ENCODE results near the gene SNAP25.

The SNAP25 gene

DNA sequence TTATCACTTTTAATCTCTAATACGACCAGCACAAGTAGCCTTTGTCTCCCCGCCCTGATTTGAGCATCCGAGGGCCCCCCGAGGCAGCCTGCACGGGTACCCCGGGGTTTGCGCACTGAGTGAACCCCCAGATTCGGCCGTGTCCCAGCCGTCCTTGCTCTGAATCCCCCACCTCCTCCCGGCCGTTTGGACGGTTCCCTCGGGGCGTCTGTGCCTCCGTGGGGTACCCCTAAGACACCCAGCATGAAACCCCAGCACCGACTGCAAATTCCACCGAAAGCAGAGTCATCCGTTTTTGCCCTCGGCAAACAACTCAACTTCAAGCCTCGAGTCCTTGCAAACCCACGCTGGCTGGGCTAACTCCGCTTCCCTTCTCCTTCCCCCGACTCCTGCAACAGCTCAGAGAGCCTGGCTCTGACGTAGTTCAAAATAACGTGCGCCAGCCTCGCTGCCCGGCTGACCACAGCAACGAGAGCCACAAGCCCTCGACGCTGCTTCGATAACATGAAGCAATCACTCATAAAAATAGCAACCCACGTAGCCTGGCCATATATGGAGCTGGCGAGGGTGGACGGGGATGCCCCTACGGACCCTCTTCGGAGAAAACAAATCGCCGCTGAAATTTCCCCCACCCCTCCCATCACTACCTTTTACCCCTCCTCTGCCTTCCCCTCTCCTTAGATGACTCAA lies 764 bp upstream of the SNAP25 start:
- peak; percentile 72 for DNase-seq

DNA sequence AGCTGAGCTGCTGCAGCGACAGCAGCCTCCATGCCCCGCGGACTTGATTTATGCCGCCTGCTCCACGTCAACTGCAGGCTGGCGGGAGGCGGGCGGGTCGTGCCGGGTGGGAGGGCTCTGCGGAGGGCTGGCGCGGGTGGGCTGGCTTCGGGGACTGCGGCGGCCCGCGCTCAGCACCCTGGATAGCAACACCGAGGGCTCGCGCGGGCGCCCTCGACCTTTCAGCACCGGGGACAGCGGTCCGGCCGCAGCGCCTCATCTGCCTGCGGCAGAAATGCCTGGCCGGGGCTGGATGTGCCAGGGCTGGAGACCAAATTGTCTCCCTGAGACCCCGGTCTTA lies 792 bp downstream of the SNAP25 start:
- peak; percentile 92 for DNase-seq

DNA sequence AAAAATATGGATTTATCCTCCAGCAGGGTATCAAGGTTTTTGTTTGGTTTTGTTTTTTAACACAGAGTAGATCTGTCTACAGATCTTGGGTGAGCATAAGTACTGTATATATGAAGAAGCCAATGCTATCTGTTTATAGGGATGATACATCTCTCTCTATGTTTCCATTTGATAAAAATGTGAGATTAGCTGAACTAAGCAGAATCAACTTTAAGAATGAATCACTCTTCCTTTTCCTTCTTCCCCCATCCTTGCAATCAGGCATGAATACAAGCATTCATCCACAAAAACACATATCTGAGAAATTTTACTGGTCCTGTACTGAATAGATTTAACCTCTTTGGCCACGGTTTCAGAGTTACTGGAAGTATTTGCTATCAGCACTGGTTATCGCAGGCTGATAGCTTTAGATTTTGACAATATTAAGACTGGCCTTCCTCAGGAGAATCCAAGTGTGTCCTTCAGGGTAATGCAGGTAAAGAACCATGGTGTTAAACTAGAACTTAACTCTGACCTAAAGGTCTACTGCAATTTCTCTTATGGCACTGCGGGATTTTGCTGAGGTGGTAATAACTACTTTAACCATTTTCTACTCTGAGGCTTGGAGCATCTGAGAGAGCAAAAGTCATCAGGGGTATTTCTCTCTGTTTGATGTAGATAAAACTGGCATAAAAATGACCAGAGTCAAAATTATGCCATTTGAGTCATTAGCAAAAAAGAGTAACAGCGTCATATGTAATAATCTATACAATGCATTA lies 1.5 kb downstream of the SNAP25 start:
- no peak for DNase-seq

DNA sequence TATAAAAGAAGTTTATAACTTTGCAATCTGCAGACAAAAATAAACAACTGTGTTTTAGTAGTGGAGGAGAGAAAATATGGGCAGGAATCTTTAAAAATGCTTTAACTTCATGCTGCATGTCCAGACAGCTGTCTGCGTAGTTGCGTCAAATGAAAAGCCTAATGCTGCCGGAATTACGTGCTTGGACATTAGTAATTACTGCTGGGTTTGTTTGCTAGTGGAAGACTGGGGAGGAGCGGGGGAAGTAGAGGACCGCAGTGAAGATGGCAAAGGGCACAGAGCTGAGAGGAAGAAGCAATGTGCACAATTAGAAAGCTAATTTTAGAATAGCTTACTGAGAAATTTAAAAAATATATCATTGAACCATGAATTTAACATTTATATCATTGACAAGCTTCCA lies 2.4 kb downstream of the SNAP25 start:
- DNase-seq, result no peak

DNA sequence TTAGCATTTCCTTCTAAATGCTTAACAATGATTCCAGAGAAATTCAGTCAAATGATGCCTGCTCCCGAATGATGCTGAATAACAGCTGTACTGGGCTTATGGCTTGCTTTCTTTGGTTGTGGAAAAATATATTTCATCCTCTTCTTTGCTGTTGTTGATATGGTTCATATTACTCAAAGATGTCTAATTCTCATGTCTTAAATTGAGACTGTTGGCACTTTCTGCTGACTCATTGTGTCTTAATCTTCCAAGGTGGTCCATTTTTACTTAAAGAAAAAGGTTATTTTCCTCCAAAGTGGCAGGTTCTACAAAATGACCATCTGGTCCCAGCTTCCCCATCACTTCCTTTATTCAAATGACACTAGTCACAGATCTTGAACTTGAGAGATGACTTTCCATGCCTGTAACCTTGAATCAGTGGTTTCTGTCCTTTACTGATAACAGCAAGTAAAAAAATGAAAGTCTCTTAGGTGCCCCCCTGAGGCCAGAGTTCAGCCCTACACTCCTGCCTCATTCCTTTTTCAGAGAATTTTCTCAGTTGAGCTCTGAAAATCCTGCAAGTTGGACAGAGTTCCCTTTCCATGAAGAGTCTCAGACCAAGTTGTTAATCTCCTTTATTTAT lies 6.9 kb downstream of the SNAP25 start:
- DNase-seq, result no peak

DNA sequence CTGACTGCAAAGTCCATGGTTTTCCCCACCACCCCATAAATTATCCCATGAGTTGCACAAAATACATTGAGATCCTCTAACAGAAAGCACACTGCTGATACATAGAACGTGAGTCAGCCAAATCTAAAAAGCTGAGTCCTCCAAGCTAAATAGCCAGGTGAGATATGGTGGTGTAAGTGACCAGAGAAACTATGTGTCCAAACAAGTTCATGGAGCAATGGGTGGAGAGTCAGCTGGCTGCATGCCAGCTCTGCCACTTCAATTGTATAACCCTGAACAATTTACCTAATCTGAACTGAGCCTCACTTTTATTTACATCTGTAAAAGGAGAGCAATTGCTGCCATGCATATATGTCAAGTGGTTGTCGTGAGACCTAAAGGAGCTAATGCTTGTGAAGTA lies 9.7 kb downstream of the SNAP25 start:
- no peak for DNase-seq

DNA sequence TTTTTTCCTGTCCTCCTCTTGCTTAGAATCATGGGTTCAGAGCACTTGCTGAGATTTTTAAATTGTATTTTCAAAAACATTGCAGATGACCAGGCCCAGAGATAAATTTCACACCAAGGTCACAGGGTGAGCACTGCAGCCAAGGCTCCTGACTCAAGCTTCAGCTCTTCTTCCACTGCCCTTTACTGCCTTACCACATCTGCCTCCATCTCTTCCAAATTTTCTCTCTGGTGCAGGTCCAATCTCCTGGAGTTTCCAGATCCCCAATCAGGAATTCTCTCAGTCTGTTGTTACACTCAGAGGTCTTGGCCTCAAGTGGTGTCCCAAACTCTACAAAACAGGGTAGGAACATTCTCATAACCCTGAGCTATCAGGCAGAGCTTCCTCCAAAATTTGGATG lies 12.7 kb downstream of the SNAP25 start:
- no peak for DNase-seq

DNA sequence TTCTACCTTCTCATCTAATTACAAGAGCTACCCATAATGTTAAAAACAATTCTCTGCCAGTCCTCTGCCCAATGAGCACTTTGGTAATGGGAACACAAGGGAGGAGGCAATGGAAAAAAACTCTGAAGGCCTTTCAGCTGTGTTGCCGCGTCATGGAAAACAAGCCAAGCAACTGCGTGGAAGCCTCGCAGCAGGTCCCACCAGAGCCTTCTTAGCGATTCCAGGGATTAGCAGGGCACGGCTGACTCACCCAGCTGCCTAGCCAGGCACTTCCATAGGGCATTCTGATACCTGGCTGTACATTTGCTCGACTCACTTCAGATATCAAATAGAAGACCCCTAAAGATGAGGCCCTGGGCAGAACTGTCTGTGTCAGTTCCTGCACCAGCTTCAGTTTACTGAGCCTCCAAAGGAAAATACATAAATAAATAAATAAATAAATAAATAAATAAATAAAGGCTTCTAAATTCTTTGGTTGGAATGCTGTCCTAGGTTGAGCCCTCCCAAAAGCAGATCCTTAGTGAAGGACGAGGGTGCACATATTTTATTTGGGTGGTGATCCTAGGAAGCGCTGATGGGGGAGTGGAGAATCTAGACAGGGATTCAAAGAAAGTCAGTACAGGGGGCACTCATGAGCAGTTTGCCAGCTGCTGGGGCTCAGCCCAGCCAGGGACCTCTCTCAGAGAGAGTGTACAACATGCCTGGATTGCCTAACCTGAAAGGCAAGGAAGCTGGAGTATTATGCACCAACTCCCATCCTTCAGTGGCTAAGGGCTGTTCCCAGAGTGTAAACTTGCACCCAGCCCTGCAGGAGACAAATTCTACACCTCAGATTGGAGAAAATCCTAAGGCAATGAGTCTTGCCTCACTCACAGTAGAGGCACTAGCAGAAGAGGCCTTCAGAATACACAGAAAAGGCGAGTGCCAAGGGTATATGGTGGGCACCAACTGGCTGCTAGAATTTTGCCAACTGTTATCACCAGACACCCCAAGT lies 18.2 kb downstream of the SNAP25 start:
- DNase-seq, result no peak

DNA sequence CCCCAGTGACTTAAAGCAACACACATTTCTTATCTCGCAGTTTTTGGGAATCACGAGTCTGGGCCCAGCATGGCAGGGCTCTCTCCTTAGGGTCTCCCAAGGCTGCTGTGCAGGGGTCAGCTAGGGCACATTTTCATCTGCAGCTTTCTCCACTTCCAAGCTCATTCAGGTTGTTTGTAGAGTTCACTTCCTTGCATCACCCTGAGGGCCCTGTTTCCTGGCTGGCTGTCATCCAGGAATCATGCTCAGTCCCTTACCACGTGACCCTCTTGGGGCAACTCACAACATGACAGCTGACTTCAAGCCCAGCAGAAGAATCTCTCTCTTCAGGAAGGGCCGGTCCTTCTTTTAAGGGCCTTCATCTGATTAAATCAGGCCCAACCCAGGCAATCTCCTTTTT lies 21.3 kb downstream of the SNAP25 start:
- DNase-seq, result no peak

DNA sequence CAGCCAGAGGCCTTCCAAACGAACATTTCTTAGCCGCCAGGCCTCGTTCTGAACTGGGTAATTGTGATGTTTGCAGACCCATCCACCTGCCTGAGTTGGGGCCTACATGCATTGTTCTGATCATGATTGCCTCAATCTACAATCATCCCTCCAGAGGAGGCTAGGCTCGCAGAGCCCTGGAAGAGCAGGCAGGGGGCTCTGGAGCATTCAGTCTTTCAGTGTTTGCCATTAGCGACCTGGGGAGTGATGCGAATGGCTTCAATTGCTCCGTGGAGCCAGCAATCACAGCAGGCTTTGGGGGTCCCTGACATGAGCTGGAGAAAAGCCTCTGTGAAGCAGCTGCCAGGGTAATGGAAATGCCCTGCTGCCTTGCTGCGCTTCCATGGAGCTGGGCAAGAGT lies 22.0 kb downstream of the SNAP25 start:
- no peak for DNase-seq

DNA sequence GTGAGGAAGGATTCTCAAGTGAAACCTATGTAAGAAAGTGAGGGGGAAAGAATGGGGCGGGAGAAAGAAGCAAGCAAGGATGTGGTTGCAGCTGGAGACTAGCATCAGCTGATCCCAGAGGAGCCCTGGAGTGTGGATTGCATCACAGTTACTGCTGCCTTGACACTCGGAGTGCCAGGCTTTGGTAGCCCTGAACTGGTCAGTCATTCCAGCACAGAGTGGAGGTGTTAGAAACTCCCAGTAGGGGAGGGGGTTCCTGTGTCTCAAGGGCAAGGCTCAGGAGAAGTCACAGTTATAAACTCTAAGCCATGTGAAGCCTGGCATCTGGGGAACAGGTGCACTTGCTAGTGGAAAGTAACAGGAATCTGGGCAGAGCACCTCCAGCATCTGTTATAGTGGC lies 23.5 kb downstream of the SNAP25 start:
- no peak for DNase-seq

DNA sequence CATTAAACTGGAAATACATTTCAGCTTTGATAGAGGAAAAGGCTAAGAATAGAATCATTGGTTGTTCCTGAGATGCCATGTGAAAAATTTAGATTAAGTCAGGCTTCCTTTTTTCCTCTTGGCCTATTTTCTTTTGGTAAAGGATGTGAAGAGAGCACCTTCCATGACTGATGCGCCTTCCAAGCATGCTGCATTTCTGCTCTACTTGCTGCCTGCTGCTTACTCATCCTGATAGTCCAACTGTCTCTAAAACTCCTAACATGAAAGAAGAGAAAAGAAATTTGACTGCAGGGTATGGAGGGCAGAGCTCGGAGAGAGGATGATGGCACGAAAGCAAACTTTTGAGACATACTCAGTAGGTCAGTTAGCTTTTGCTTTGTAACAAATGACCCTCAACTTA lies 28.8 kb downstream of the SNAP25 start:
- no peak for DNase-seq

DNA sequence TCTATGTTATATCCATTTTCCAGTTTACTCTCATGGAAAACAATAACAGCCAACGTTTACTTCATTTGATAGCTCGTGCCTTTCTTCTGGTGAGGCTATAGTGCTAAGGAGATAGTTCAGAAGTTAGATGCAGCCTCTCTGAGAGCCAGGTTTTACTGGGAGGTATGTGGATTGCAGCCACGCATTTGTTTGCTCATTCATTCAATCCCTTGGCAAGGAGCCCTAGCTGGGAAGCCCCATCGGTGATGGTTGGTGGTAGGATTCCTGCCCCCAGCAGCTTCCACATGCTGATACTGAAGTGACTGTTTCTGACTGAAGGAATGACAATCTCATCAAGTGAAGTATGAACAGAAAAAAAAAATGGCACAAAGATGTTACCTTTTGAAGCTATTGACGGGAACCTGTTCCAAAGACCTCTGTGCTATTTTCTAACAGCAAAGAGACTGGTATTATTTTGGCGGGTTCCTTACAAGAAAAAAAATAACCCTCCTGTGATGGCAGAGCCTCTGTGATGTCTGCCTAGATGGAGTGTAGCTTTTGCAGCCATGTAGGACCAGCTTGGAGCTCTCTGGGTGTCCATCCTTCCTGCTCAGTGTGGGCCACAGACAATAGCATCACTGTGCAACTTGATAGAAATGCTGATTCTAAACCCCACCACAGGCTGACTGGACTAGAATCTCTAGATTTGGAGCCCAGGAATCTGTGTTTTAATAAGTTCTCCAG lies 30.6 kb downstream of the SNAP25 start:
- no peak for DNase-seq

DNA sequence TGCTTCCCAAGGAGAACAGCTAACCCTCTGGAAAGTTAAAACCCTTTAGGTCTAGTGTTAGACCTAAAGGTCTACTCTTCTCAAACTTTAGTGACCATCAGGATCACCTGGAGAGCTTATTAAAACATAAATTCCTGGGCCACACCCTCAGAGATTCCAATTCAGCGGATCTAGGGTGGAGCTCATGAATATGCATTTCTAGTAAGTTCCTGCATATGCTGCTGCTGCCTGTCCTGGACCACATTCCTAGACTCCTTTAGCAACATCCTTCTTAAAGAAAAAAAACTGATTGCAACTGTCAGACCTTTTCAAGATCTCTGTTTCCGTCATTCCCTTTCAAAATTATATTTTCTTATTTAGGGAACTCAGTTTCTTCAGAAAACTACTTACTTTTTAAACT lies 31.2 kb downstream of the SNAP25 start:
- no peak for DNase-seq

DNA sequence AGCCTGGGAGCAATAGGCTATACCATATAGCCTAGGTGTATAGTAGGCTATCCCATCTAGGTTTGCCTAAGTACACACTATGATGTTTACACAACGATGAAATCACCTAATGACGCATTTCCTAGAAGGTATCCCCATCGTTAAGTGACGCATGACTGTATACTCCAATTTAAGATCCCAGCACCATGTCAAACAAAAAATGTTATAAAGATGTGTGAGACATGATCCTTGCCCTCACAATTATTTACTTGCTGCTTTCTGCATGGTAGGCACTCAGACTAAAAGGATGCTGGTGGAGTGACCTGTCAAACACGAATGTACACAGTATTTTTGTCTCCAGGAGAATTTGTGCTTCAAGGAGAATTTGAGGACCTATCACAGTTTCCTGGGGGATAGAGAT lies 32.3 kb downstream of the SNAP25 start:
- DNase-seq, result no peak

DNA sequence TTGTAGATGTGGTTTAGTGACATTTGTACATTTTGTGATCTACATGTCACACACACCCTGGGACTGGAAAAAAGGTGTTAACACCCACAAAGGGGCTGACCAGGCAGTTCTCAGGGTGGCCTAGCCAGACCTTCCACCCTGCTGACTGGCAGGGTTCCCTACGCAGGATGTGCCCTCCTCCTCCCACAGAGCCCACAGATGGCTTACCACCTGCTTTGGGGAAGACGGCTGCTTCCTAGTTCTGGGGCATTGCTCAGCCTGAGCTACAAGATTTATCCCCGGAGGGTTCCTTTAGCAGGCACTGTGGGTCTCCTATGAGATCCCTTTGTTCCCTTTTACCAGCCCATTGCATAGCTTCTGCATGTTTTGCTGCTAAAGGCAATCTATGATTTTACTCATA lies 35.1 kb downstream of the SNAP25 start:
- no peak for DNase-seq

DNA sequence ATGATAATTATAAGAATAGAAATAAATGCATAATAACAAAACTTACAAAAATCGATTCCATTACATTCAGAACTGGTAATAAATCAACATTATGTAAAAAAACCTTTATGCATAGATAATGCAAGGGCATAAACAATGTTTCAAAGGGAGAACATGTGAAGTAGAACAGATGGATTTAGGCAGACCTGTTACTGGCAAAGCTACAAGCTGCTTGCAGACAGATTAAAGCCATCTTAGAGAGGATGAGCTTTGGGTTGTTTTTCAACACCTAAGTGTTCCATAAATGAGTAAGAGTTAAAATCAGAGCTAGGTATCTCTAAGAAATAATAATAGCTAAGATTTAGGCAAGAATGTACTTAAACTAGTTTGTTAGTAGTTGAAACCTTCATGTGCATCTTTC lies 37.2 kb downstream of the SNAP25 start:
- DNase-seq, result no peak

DNA sequence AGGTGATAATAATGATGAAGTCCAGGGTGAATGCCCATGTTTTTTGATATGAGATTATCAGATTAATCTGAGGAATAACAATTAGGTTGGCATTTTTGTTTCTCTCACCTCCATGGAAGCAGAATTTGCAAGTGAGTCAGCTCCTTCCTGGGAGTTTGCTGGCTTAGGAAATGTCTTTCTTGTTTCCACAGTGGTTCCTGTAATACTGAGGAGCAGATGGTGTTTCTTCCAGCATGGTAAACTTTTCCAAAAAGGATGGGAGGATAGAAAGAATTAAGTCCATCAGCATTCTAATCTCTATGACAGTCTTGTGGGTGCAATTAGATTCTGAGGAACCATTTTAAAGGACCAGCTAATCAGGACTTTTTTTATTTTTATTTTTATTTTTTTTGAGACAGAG lies 40.5 kb downstream of the SNAP25 start:
- DNase-seq, result no peak

DNA sequence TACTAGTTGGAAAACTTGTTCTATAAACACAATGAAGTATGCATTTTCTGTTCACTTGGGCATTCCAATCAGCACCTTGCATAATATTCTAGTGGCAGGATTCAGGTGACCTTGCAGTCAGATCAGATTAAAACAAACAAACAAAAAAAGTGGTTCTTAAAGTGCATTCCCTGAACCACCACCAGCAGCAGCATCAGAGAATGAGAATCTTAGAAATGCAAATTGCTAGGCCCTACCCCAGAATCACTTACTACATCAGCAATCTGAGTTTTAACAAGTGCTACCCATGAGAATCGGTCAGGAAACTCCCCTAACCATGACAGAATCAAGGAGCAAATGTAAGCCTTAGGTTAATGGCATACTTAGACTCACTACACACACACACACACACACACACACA lies 41.7 kb downstream of the SNAP25 start:
- no peak for DNase-seq

DNA sequence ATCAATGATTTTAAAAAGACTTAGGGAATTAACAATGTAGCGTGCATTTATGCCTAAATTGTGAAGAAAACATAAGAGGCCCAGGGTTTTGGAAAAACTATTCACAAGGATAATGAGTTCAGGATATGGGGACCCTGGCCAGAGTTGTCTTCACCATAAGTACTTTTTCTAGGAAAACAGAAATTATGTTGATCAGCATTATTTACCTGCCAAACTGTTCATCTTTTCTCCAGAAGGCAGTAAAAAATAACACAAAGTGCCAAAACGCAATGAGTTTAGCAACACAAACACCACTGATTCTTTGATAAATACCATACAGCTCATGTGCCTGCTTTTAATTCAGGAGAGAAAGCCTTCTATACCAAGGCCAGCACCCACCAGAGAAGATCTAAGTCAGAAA lies 43.1 kb downstream of the SNAP25 start:
- no peak for DNase-seq

DNA sequence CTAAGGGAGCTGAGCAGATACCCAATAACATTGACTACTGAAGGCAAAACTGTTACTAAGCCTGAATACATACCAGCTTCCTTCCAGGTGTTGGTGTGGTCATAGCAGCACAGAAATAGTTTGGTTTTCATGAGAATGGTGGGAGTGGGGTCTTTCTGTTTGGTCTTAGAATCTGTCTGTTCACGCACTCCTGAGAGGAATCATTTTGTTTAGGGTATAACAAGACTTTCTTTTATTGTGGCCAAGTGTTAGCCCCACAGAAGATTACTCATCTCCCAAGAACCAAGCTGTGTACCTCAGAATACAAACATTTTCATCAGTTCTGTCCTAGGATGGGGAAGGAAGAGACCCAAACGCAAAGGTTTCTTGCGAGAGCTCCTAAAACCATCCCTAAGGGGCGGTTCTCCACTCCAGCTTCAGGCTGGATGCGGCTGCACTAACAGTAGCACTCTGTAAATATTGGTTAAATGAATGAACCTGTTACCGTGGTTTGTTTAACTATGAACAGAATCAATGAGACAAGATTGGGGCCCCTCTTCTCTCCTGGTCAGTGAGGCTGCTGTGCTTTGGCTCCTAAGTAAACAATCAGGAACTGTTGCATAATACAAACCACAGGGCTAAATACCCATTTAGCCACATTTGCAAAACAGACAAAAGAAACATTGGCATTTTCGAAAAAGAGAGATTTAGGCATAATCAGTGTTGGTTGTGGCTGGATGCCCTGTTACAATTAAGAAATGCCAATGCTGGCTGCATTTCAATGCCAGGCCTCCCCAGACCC lies 44.9 kb downstream of the SNAP25 start:
- no peak for DNase-seq

DNA sequence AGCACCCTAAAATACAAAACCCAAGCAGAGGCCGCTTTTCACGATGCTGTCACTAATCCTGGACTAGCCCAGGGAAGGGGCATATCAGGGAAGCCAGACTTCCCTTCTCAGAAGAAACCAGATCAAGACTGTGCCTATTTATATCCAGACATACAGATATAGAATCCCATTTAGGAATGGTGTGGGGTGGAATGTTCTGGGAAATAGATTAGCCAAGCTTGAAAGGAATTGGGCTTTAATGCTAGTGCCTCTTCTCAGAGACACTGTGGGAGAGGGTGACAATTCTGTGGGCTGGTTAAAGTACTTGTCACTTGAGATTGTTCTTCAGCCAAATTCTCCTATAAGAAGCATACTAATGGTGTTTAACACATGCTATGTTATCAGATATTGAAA lies 45.5 kb downstream of the SNAP25 start:
- no peak for DNase-seq
